Heart left ventricle (tissue), 16 donors: ENCODE measurements around the gene EML6. TPM values are rescaled to one million over a fixed set of nuclear protein-coding genes. Genes with fewer than 3 reads are reported as not detected.
"Not testable (repeated sequence)": the region's sequence is repeated elsewhere in the genome, so short reads cannot be mapped to it uniquely, and the experiment has no call there.

Experiments
- ATAC-seq, 4 donors: fragments of 200-7000 bp; cut with Tn5 transposase; one replicate each; pipeline ENCODE4 v1.9.1; 2020 to 2022; ENCODE audit warnings: moderate library complexity in 4 of 4, mild to moderate bottlenecking in 3 of 4, moderate number of reproducible peaks in 1 of 4
- DNase-seq, 5 donors: peaks; one replicate each; pipeline ENCODE4 v3.0.0-alpha.2; 2020
- H3K27ac ChIP-seq, 12 donors: fragments of 200-600 bp; sonication (generic) in 4 of 12; one replicate each; pipeline versions ENCODE4 v1.5.0 to v1.8.0; 2016 to 2022; ENCODE audit warnings: mild to moderate bottlenecking in 2 of 12
- H3K27me3 ChIP-seq, 9 donors: fragments of 200-600 bp; sonication (generic) in 2 of 9; one replicate each; pipeline versions ENCODE4 v1.5.1 to v1.8.0; 2016 to 2022; ENCODE audit warnings: mild to moderate bottlenecking in 3 of 9
- H3K36me3 ChIP-seq, 9 donors: fragments of 200-600 bp; sonication (generic) in 2 of 9; one replicate each; pipeline versions ENCODE4 v1.5.0 to v1.8.0; 2018 to 2022; ENCODE audit warnings: mild to moderate bottlenecking in 2 of 9
- H3K4me1 ChIP-seq, 12 donors: fragments of 200-600 bp; sonication (generic) in 4 of 12; one replicate each; pipeline versions ENCODE4 v1.5.0 to v1.8.0; 2016 to 2022; ENCODE audit warnings: mild to moderate bottlenecking in 3 of 12
- H3K4me3 ChIP-seq, 12 donors: fragments of 200-600 bp; sonication (generic) in 4 of 12; one replicate each; pipeline versions ENCODE4 v1.5.0 to v1.8.0; 2017 to 2022; ENCODE audit warnings: mild to moderate bottlenecking in 9 of 12, moderate library complexity in 4 of 12
- H3K9me3 ChIP-seq, 12 donors: fragments of 200-600 bp; sonication (generic) in 4 of 12; one replicate each; pipeline versions ENCODE4 v1.5.0 to v1.8.0; 2016 to 2022; ENCODE audit warnings: mild to moderate bottlenecking in 1 of 12
- POLR2A ChIP-seq, 2 donors: fragments of 450-650 bp; IDR thresholded peaks; one replicate each; pipeline ENCODE4 v1.6.1; 2017; ENCODE audit warnings: antibody characterized with exemption in 2 of 2, mild to moderate bottlenecking in 2 of 2, moderate library complexity in 2 of 2
- WGBS, 4 donors: extraction: QIAGEN DNeasy Blood & Tissue Kit in 2 of 4; methylation state at CpG; one replicate each; pipeline versions ENCODE4 v1.1.5 to v1.1.7; 2013 to 2018; 5-methylcytosine and 5-hydroxymethylcytosine counted together
- intact Hi-C, 10 donors: fragments of 100-400 bp; cut with DNase I; formaldehyde crosslinking; loops; one replicate each; pipeline versions ENCODE4 v1.11.1 to v1.14.2; 2022
- polyA plus RNA-seq, 2 donors: library from polyadenylated mRNA; stranded (reverse); fragments of 200-250 nt; gene quantifications; one replicate each; pipeline ENCODE4 v1.2.3, GENCODE V29; 2013
- total RNA-seq, 9 donors: library from RNA; depleted of rRNA in 2 of 9; stranded (reverse); fragments of >200 nt in 2 of 9; fragmentation: NEBNext Ultra II Directional in 3 of 9; extraction: Animal tissue kit (Norgen Biotek cat#: 25700) in 3 of 9; gene quantifications; one replicate each; pipeline versions ENCODE4 v1.1.0 to v1.2.4, GENCODE V29; 2016 to 2023
- TF ChIP-seq, protein P1 (sequence below), 12 donors: fragments of 200-600 bp; sonication (generic) in 4 of 12; IDR thresholded peaks; one replicate each; pipeline versions ENCODE4 v1.5.0 to v1.8.0; 2018 to 2022; ENCODE audit warnings: antibody characterized with exemption in 12 of 12, mild to moderate bottlenecking in 5 of 12
- donor health status: ischemic (EF 13 %, LVEDD 7.1; RV severe dilation, severe dysfunction).
- donor health status: healthy with polysubstance abuse.
- donor health status: DM: no; HTN: yes; CAD: no.
- donor health status: DM: no; HTN: no; CAD: no.
- donor health status: ischemic (EF 25% LVEDD 6.9; RV normal size, moderate dysfunction).
- donor health status: ischemic (EF 25% LVEDD 5.7; RV mildly dilated, moderate dysfunction).
- donor health status: healthy.
- donor health status: DM: yes; HTN: yes; CAD: no.
- donor health status: ischemic (EF 35%, LVEDD 5.7; RV mildly dilated, moderate dysfunction).
- donor health status: nonischemic (EF 11% LVEDD 7.7; RV severe dilation, severe dysfunction).
- donor health status: DM: yes; HTN: yes; CAD: no.
- donor health status: PGD.
- donor health status: ischemic (EF 29% LVEDD 5.4; RV normal size, mild dysfunction).
- donor health status: nonischemic (EF 23%, LVEDD 6.1; RV moderate dilation, normal function).

EML6 gene
- total and polyA plus RNA-seq, 11 donors, result 0.08 to 1.2 (median 0.58) TPM

- WGBS, 4 donors, result 75 to 84% (median 81%) methylated on average over 3 of the region's 3 CpGs
- H3K27ac ChIP-seq, result no peak overlapping the region
- intact Hi-C loops, result no loop called here
- TF ChIP-seq, protein P1, sequence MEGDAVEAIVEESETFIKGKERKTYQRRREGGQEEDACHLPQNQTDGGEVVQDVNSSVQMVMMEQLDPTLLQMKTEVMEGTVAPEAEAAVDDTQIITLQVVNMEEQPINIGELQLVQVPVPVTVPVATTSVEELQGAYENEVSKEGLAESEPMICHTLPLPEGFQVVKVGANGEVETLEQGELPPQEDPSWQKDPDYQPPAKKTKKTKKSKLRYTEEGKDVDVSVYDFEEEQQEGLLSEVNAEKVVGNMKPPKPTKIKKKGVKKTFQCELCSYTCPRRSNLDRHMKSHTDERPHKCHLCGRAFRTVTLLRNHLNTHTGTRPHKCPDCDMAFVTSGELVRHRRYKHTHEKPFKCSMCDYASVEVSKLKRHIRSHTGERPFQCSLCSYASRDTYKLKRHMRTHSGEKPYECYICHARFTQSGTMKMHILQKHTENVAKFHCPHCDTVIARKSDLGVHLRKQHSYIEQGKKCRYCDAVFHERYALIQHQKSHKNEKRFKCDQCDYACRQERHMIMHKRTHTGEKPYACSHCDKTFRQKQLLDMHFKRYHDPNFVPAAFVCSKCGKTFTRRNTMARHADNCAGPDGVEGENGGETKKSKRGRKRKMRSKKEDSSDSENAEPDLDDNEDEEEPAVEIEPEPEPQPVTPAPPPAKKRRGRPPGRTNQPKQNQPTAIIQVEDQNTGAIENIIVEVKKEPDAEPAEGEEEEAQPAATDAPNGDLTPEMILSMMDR (IDR thresholded peaks at IDR 0.05), result no peak
- no peak for TF ChIP-seq POLR2A (IDR thresholded peaks at IDR 0.05)
- no peak for ATAC-seq
- H3K36me3 ChIP-seq, result peaks cover 0 to 43% (median 32%) of the 10 kb centered on the region in 9 donors
- no peak for DNase-seq
- H3K9me3 ChIP-seq, result no peaks in the 10 kb centered on the region
- no peaks in the 10 kb centered on the region for H3K27me3 ChIP-seq
- H3K4me3 ChIP-seq, result no peak overlapping the region
- H3K4me1 ChIP-seq, result peaks cover 0 to 57% (median 33%) of the 10 kb centered on the region in 12 donors
Measured at GRCh38 chr2:54986264-54986663, 262.8 kb downstream of the EML6 start.

- ATAC-seq, result peak in 1 of 4 donors; percentile 57
- Histone ChIP-seq H3K4me3 (no peak overlapping the region), H3K27me3 (no peaks in the 10 kb centered on the region), H3K27ac (no peak overlapping the region), H3K36me3 (peaks cover 0 to 29% (median 19%) of the 10 kb centered on the region in 9 donors), H3K9me3 (no peaks in the 10 kb centered on the region), H3K4me1 (peaks cover 0 to 49% (median 25%) of the 10 kb centered on the region in 12 donors)
- intact Hi-C loops, result no loop called here
- DNase-seq, result no peak
- no peak for TF ChIP-seq POLR2A (IDR thresholded peaks at IDR 0.05)
- TF ChIP-seq, protein P1 (IDR thresholded peaks at IDR 0.05), result no peak
- 83 to 89% (median 87%) methylated on average over 3 of the region's 3 CpGs for WGBS, 4 donors
Measured at GRCh38 chr2:54988612-54989011, 265.1 kb downstream of the EML6 start.

DNA sequence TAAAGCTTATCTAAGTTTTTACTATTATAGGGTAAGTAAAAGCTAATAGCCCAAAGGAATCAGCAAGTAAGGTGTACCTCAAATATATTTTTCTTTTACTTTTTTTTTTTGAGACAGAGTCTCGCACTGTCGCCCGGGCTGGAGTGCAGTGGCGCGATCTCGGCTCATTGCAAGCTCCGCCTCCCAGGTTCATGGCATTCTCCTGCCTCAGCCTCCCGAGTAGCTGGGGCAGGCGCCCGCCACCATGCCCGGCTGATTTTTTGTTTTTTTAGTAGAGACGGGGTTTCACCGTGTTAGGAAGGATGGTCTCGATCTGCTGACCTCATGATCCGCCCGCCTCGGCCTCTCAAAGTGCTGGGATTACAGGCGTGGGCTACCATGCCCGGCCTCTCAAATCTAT lies 267.2 kb downstream of the EML6 start:
- WGBS, 4 donors, result 96 to 99% (median 97%) methylated on average over 19 of the region's 19 CpGs
- H3K9me3 ChIP-seq, DNase-seq, ATAC-seq, H3K27ac ChIP-seq, H3K27me3 ChIP-seq, intact Hi-C loops, H3K4me3 ChIP-seq: not testable (repeated sequence)
- Histone ChIP-seq H3K4me1 (peaks cover 0 to 48% (median 15%) of the 10 kb centered on the region in 12 donors), H3K36me3 (peaks cover 0 to 22% (median 17%) of the 10 kb centered on the region in 9 donors)

- intact Hi-C loops, result no loop called here
- peaks cover 0 to 61% (median 23%) of the 10 kb centered on the region in 12 donors for H3K4me1 ChIP-seq
- no peak for ATAC-seq
- H3K27ac ChIP-seq, result no peak overlapping the region
- H3K4me3 ChIP-seq, result no peak overlapping the region
- peaks cover 0 to 5% (median 0%) of the 10 kb centered on the region in 9 donors for H3K36me3 ChIP-seq
- no peaks in the 10 kb centered on the region for H3K27me3 ChIP-seq
- H3K9me3 ChIP-seq, result no peaks in the 10 kb centered on the region
- no peak for TF ChIP-seq POLR2A (IDR thresholded peaks at IDR 0.05)
- TF ChIP-seq, protein P1 (IDR thresholded peaks at IDR 0.05), result no peak
- DNase-seq, result no peak
- WGBS, 4 donors, result 91 to 95% (median 93%) methylated on average over 3 of the region's 3 CpGs
Measured at GRCh38 chr2:54995553-54995952, 272.1 kb downstream of the EML6 start.

DNA sequence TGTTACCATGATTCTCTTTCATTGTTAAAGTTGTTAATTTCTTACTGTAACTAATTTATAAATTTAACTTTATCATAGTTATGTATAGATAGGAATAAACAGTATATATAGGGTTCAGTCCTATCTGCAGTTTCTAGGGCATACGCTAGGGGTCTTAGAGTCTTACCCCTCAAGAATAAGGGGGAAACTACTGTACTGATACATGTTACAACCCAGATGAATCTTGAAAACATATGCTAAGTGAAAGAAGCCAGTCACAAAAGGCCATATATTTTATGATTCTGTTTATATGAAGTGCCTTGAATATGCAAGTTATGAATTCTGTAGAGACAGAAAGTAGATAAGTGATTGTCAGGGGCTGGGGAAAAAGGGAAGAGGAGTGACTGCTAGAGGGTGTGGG lies 274.4 kb downstream of the EML6 start:
- Histone ChIP-seq H3K9me3 (no peaks in the 10 kb centered on the region), H3K27me3 (no peaks in the 10 kb centered on the region), H3K4me1 (peaks cover 0 to 70% (median 24%) of the 10 kb centered on the region in 12 donors), H3K36me3 (peaks cover 0 to 5% (median 0%) of the 10 kb centered on the region in 9 donors), H3K27ac (no peak overlapping the region), H3K4me3 (no peak overlapping the region)
- 89 to 95% (median 93%) methylated on average over 1 of the region's 1 CpG for WGBS, 4 donors
- no peak for ATAC-seq
- intact Hi-C loops, result no loop called here
- TF ChIP-seq, protein P1 (IDR thresholded peaks at IDR 0.05), result no peak
- TF ChIP-seq POLR2A (IDR thresholded peaks at IDR 0.05), result no peak
- DNase-seq, result no peak
